GM08714 (cell line): Measurements from ENCODE around the gene ZNF148.

Experiments
- H3K4me3 ChIP-seq: fragments of 200-500 bp; sonication (Bioruptor generic); 2 replicates; pipeline ENCODE4 v1.5.1; 2014; ENCODE audit warnings: mild to moderate bottlenecking, low read length, inconsistent platforms
- ZNF274 ChIP-seq: IDR thresholded peaks from 2 replicates; pipeline ENCODE4 v1.6.1; 2012; ENCODE audit warnings: mild to moderate bottlenecking, low read depth, low read length

Gene ZNF148

GRCh38 chr3:125246237-125246636, 128.9 kb downstream of the ZNF148 start:
- no peak overlapping the region for H3K4me3 ChIP-seq
- no peak for TF ChIP-seq ZNF274

GRCh38 chr3:125245521-125245920, 129.6 kb downstream of the ZNF148 start:
- no peak overlapping the region for H3K4me3 ChIP-seq
- no peak for TF ChIP-seq ZNF274

GRCh38 chr3:125240496-125240895, 134.6 kb downstream of the ZNF148 start:
- no peak for TF ChIP-seq ZNF274
- H3K4me3 ChIP-seq: no peak overlapping the region

- H3K4me3 ChIP-seq: no peak overlapping the region
- TF ChIP-seq ZNF274: no peak
Observed at GRCh38 chr3:125239266-125239665, 135.9 kb downstream of the ZNF148 start.

GRCh38 chr3:125238759-125239158, 136.4 kb downstream of the ZNF148 start:
- no peak for TF ChIP-seq ZNF274
- no peak overlapping the region for H3K4me3 ChIP-seq

- no peak overlapping the region for H3K4me3 ChIP-seq
- no peak for TF ChIP-seq ZNF274
Observed at GRCh38 chr3:125236331-125236903, 138.7 kb downstream of the ZNF148 start.

GRCh38 chr3:125234831-125235230, 140.3 kb downstream of the ZNF148 start:
- TF ChIP-seq ZNF274: no peak
- H3K4me3 ChIP-seq: no peak overlapping the region

- TF ChIP-seq ZNF274: no peak
- no peak overlapping the region for H3K4me3 ChIP-seq
Observed at GRCh38 chr3:125232401-125232800, 142.7 kb downstream of the ZNF148 start.

- TF ChIP-seq ZNF274: no peak
- no peak overlapping the region for H3K4me3 ChIP-seq
Observed at GRCh38 chr3:125231895-125232294, 143.2 kb downstream of the ZNF148 start.

- TF ChIP-seq ZNF274: no peak
- no peak overlapping the region for H3K4me3 ChIP-seq
Observed at GRCh38 chr3:125229707-125230106, 145.4 kb downstream of the ZNF148 start.

- TF ChIP-seq ZNF274: no peak
Observed at GRCh38 chr3:125229168-125229567, 146.0 kb downstream of the ZNF148 start.

GRCh38 chr3:125221831-125222230, 153.3 kb downstream of the ZNF148 start:
- no peak for TF ChIP-seq ZNF274

More at GRCh38 chr3:125229168-125229567, 146.0 kb downstream of the ZNF148 start:
- no peak overlapping the region for H3K4me3 ChIP-seq

GRCh38 chr3:125220727-125221429, 154.2 kb downstream of the ZNF148 start:
- no peak for TF ChIP-seq ZNF274
- no peak overlapping the region for H3K4me3 ChIP-seq

More at GRCh38 chr3:125221831-125222230, 153.3 kb downstream of the ZNF148 start:
- H3K4me3 ChIP-seq: no peak overlapping the region

GRCh38 chr3:125220183-125220582, 154.9 kb downstream of the ZNF148 start:
- H3K4me3 ChIP-seq: no peak overlapping the region

GRCh38 chr3:125219261-125219701, 155.8 kb downstream of the ZNF148 start:
- no peak overlapping the region for H3K4me3 ChIP-seq
- TF ChIP-seq ZNF274: no peak

More at GRCh38 chr3:125220183-125220582, 154.9 kb downstream of the ZNF148 start:
- no peak for TF ChIP-seq ZNF274
